Breast epithelium (tissue), 3 donors: ENCODE data around the gene DNAH9.

ENCODE experiments used
- POLR2A ChIP-seq: fragments of 450-650 bp; IDR thresholded peaks from one replicate; pipeline ENCODE4 v1.6.1; 2016; ENCODE audit warnings: antibody characterized with exemption, mild to moderate bottlenecking, moderate library complexity
- POLR2AphosphoS5 ChIP-seq, 3 donors: sonication (generic); formaldehyde crosslinking; IDR thresholded peaks; one replicate each; pipeline ENCODE4 v1.6.1; 2017; ENCODE audit warnings: antibody characterized with exemption in 3 of 3
- TF ChIP-seq, protein P1 (sequence below), 3 donors: fragments of 450-650 bp; IDR thresholded peaks; one replicate each; pipeline ENCODE4 v1.5.1; 2016 to 2017; ENCODE audit warnings: antibody characterized with exemption in 3 of 3, mild to moderate bottlenecking in 3 of 3, moderate library complexity in 3 of 3

DNA sequence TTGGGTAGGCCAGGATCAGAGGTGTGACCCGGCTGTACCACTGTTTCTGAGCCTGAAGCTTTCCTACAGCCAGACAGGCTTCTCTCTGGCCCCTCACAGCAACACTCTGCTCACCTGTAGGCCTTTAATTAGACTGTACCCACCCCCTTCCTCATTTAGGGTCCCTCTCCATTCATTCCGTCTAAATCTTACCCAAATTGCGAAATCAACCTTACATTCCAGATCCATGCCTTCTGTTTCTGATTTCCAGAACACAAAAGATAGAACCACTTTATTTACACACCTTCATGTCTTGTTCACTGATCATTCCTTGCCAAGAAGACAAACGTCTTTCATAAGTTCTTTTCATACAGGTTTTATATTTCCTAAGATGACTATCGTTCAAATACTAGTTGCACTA, 238.2 kb downstream of the DNAH9 start:
- TF ChIP-seq, protein P1, sequence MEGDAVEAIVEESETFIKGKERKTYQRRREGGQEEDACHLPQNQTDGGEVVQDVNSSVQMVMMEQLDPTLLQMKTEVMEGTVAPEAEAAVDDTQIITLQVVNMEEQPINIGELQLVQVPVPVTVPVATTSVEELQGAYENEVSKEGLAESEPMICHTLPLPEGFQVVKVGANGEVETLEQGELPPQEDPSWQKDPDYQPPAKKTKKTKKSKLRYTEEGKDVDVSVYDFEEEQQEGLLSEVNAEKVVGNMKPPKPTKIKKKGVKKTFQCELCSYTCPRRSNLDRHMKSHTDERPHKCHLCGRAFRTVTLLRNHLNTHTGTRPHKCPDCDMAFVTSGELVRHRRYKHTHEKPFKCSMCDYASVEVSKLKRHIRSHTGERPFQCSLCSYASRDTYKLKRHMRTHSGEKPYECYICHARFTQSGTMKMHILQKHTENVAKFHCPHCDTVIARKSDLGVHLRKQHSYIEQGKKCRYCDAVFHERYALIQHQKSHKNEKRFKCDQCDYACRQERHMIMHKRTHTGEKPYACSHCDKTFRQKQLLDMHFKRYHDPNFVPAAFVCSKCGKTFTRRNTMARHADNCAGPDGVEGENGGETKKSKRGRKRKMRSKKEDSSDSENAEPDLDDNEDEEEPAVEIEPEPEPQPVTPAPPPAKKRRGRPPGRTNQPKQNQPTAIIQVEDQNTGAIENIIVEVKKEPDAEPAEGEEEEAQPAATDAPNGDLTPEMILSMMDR (IDR thresholded peaks at IDR 0.05), result no peak
- no peak for TF ChIP-seq POLR2AphosphoS5 (IDR thresholded peaks at IDR 0.05)
- no peak for TF ChIP-seq POLR2A
